ENCODE measurements around the gene RPL22L1. TPM values are rescaled to one million over a fixed set of nuclear protein-coding genes. Genes with fewer than 3 reads are reported as not detected.

Gene RPL22L1
- total and polyA plus RNA-seq, 2 of the 4 experiments (the other 2 are of a cell fraction) = 37.1 to 92.0 TPM

- no peak for TF ChIP-seq RCOR1 (IDR thresholded peaks at IDR 0.05; ENCODE audit: insufficient replicate concordance, low read length)
These were observed 7.2 kb downstream of the RPL22L1 start (continued) for GRCh38 chr3:170862618-170863374.

GRCh38 chr3:170858599-170858998 lies 11.4 kb downstream of the RPL22L1 start:
- Histone ChIP-seq H3K56ac (ENCODE audit: extremely low read depth, insufficient read depth, low read length) (no peak overlapping the region), H2BK15ac (ENCODE audit: low read depth, low read length) (no peak overlapping the region), H2AFZ (replicated peaks; ENCODE audit: low read length, poor library complexity) (no peak overlapping the region), H3K9ac (ENCODE audit: low read depth, low read length) (no peak overlapping the region), H3K79me1 (ENCODE audit: low read depth in 1 of 2, low read length in 2 of 2) (no peaks in the 10 kb centered on the region), H3K9me3 (ENCODE audit: control insufficient read depth, insufficient read depth, low read length) (no peaks in the 10 kb centered on the region), H3K23ac (ENCODE audit: low read depth, low read length) (no peak overlapping the region), H2BK120ac (ENCODE audit: low read depth, low read length) (no peak overlapping the region), H2BK20ac (ENCODE audit: low read depth, low read length) (no peak overlapping the region), H3K4me2 (ENCODE audit: low read depth, low read length) (no peak overlapping the region), H4K91ac (ENCODE audit: insufficient read depth, low read depth, low read length) (no peak overlapping the region), H3K27ac (ENCODE audit: insufficient read depth, low read length) (no peak overlapping the region), H3K27me3 (ENCODE audit: control insufficient read depth, insufficient read depth, low read length) (no peaks in the 10 kb centered on the region), H3K18ac (ENCODE audit: low read depth, low read length) (no peak overlapping the region), H4K8ac (ENCODE audit: low read depth in 2 of 2, low read length in 2 of 2) (no peak overlapping the region), H4K5ac (ENCODE audit: low read depth, low read length) (no peak overlapping the region), H2BK5ac (ENCODE audit: low read depth, low read length, poor library complexity, severe bottlenecking) (no peak overlapping the region), H4K20me1 (ENCODE audit: insufficient read depth, low read length) (no peaks in the 10 kb centered on the region), H3K9me1 (ENCODE audit: insufficient read depth, low read length) (no peaks in the 10 kb centered on the region), H3K4ac (ENCODE audit: low read depth, low read length) (no peak overlapping the region), H3K4me3 (ENCODE audit: insufficient read depth, low read depth, low read length) (no peak overlapping the region), H3K36me3 (ENCODE audit: control insufficient read depth, insufficient read depth, low read length) (no peaks in the 10 kb centered on the region), H3K14ac (replicated peaks; ENCODE audit: low read depth, low read length) (no peak overlapping the region), H2AK9ac (replicated peaks; ENCODE audit: low read depth, low read length, poor library complexity) (no peak overlapping the region), H2AK5ac (ENCODE audit: low read depth, low read length) (no peak overlapping the region), H3K4me1 (ENCODE audit: control insufficient read depth, insufficient read depth, low read length) (0 out of 2 replicates have a peak, but pooled peaks cover 2% of the 10 kb centered on the region)
- POLR2A ChIA-PET (ENCODE audit: unreplicated experiment) = no interaction called here
- WGBS, 2 experiments (ENCODE audit: extremely low coverage in 2 of 2, insufficient read length in 1 of 2) = no CpG with 5 or more reads among the region's 5 CpGs
- intact Hi-C loops (cut with micrococcal nuclease) (no loop called here), dilution Hi-C loops (cut with HindIII; ENCODE audit: low sequenced_read_pairs, unreplicated experiment) (loop anchor here (10.0 kb wide), 1 partner anchor 454 kb away; no protein-coding TSS in a partner anchor), in situ Hi-C loops (cut with MboI; ENCODE audit: low sequenced_read_pairs) (loop anchor here (10.0 kb wide), 1 partner anchor 674 kb away; the partner anchor contains the start of gene PHC3)
- CTCF ChIA-PET = no interaction called here
- TF ChIP-seq FOS (IDR thresholded peaks at IDR 0.05; ENCODE audit: low read depth, low read length) = no peak
- no peak for TF ChIP-seq ELK1 (IDR thresholded peaks at IDR 0.05; ENCODE audit: borderline replicate concordance, low read depth, low read length)
- TF ChIP-seq MAZ (IDR thresholded peaks at IDR 0.05; ENCODE audit: borderline replicate concordance, low read depth, low read length) = no peak
- TF ChIP-seq SMC3 (IDR thresholded peaks at IDR 0.05; ENCODE audit: low read depth, low read length) = no peak
- no peak for TF ChIP-seq USF2 (IDR thresholded peaks at IDR 0.05; ENCODE audit: low read depth, low read length)
- no peak for TF ChIP-seq MAFK (IDR thresholded peaks at IDR 0.05; ENCODE audit: low read depth, low read length)
- TF ChIP-seq NFE2L2 (IDR thresholded peaks at IDR 0.05; ENCODE audit: low read depth, low read length) = no peak
- TF ChIP-seq CHD1 (IDR thresholded peaks at IDR 0.05; ENCODE audit: low read depth, low read length) = no peak
- no peak for TF ChIP-seq POLR2A (IDR thresholded peaks at IDR 0.05; ENCODE audit: low read depth, low read length)
- no peak for TF ChIP-seq BHLHE40 (IDR thresholded peaks at IDR 0.05; ENCODE audit: low read depth, low read length)
- ATAC-seq (ENCODE audit: low read depth) (no peak), DNase-seq (no peak)
- BruUV-seq (replicated peaks) = no TSS peak
